Smooth muscle cell (in vitro differentiated cells): ENCODE measurements around the gene PTPRN2. TPM values are rescaled to one million over a fixed set of nuclear protein-coding genes. Genes with fewer than 3 reads are reported as not detected.
"Not testable (repeated sequence)": the region's sequence is repeated elsewhere in the genome, so short reads cannot be mapped to it uniquely, and the experiment has no call there.

Source experiments
- DNase-seq: peaks from one replicate; lab custom pipeline; 2025; ENCODE audit not compliant: unreplicated experiment; lab: John Stamatoyannopoulos, UW
- H2AFZ ChIP-seq: fragments of 200-600 bp; sonication (generic); 2 replicates; pipeline ENCODE4 v1.6.0; 2016; ENCODE audit warnings: antibody characterized with exemption, low read depth, mild to moderate bottlenecking
- H3F3A ChIP-seq: fragments of 200-600 bp; sonication (generic); 2 replicates; pipeline ENCODE4 v1.6.0; 2017; ENCODE audit warnings: antibody characterized with exemption, low read depth
- H3K27ac ChIP-seq: fragments of 200-600 bp; sonication (generic); 2 replicates; pipeline ENCODE4 v1.5.1; 2016; ENCODE audit warnings: low read depth, mild to moderate bottlenecking
- H3K27me3 ChIP-seq: fragments of 200-600 bp; sonication (generic); 2 replicates; pipeline ENCODE4 v1.6.1; 2016; ENCODE audit warnings: low read depth, mild to moderate bottlenecking
- H3K36me3 ChIP-seq: fragments of 200-600 bp; sonication (generic); 2 replicates; pipeline ENCODE4 v1.5.1; 2016; ENCODE audit warnings: low read depth
- H3K4me1 ChIP-seq: fragments of 200-600 bp; sonication (generic); 2 replicates; pipeline ENCODE4 v1.5.1; 2016; ENCODE audit warnings: low read depth
- H3K4me2 ChIP-seq: fragments of 200-600 bp; sonication (generic); 2 replicates; pipeline ENCODE4 v1.6.0; 2016; ENCODE audit warnings: mild to moderate bottlenecking
- H3K4me3 ChIP-seq: fragments of 200-600 bp; sonication (generic); 2 replicates; pipeline ENCODE4 v1.5.1; 2016; ENCODE audit warnings: mild to moderate bottlenecking
- H3K79me2 ChIP-seq: fragments of 200-600 bp; sonication (generic); 2 replicates; pipeline ENCODE4 v1.6.0; 2016; ENCODE audit warnings: low read depth, mild to moderate bottlenecking
- H3K9ac ChIP-seq: fragments of 200-600 bp; sonication (generic); 2 replicates; pipeline ENCODE4 v1.6.0; 2016; ENCODE audit warnings: low read depth
- H3K9me3 ChIP-seq: fragments of 200-600 bp; sonication (generic); replicated peaks from 2 replicates; pipeline ENCODE4 v1.5.1; 2016; ENCODE audit warnings: low read depth
- H4K20me1 ChIP-seq: fragments of 200-600 bp; sonication (generic); 2 replicates; pipeline ENCODE4 v1.6.0; 2016; ENCODE audit warnings: low read depth
- WGBS: methylation state at CpG from one replicate; pipeline ENCODE4 v1.1.7; 2016; ENCODE audit warnings: low lambda C conversion rate; 5-methylcytosine and 5-hydroxymethylcytosine counted together
- polyA plus RNA-seq: library from polyadenylated mRNA; unstranded; fragments of >200 nt; fragmentation: Nextera tagmentation; extraction: Ambion mirVana; gene quantifications from 2 replicates; pipeline ENCODE4 v1.2.1, GENCODE V29; 2016
- total RNA-seq: library from RNA; depleted of rRNA; stranded (reverse); fragments of >200 nt; gene quantifications from 2 replicates; pipeline ENCODE4 v1.2.3, GENCODE V29; 2014
- TF ChIP-seq, protein P1 (sequence below): fragments of 200-600 bp; sonication (generic); IDR thresholded peaks from 2 replicates; pipeline ENCODE4 v1.5.1; 2017; ENCODE audit warnings: borderline replicate concordance, mild to moderate bottlenecking, antibody characterized with exemption; ENCODE audit not compliant: insufficient read depth, poor library complexity, severe bottlenecking

The PTPRN2 gene
- total RNA-seq (0.09 TPM in 2 replicates), polyA plus RNA-seq (0.87 TPM in 1 of 2 replicates, not detected in the other)

DNA sequence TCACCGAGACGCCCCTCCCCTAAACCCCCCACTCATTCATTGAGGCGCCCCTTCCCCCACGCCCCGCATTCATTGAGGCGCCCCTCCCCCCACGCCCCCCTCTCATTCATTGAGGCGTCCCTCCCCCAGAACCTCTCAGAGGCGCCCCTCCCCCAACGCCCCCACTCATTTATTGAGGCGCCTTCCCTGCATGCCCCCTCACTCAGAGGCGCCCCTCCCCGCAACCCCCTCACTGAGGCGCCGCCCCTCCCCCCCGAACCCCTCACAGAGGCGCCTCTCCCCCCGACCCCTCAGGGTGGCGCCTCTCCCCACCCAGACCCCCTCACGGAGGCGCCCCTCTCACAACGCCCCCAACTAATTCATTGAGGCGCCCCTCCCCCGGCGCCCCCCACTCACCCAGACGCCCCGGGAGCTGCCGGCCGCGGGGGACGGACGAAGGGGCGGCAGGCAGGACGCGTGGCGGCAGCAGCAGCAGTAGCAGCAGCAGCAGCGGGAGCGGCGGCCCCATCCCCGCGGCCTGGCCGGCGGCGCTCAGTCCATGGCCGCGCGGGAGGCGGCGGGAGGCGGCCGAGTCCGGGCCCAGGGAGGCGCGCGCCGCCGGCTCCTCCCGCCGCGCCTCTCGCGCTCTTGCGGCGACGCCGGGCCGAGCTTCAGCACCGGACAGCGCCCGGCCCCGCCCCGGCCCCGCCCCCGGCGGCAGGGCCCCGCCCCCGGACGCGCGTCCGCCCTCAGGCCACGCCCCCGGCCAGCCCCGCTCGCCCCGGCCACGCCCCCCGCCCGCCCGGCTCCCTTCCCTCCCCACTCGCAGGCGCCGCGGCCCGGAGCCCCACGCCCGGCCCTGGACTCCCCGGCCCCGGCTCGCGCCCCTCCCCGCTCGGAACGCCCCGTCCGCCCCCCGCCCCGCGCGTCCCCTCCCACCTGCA, at the start of gene PTPRN2:
TSS of gene PTPRN2 (minus strand) at position 662 of the 923 bp plus-strand sequence.
- Histone ChIP-seq H3K36me3 (no peaks in the 10 kb centered on the region), H3K9ac (no peak within 1 kb of the TSS), H3K9me3 (no peaks in the 10 kb centered on the region), H3K79me2 (no peaks in the 10 kb centered on the region), H4K20me1 (no peaks in the 10 kb centered on the region), H3K4me3 (peak within 1 kb of the TSS; percentile 47), H3K27ac (no peak within 1 kb of the TSS), H3F3A (no peaks in the 10 kb centered on the region), H3K4me1 (no peaks in the 10 kb centered on the region), H3K4me2 (peak within 1 kb of the TSS; percentile 84), H2AFZ (no peak within 1 kb of the TSS), H3K27me3 (peaks cover 52% of the 10 kb centered on the region)
- DNase-seq: peak; percentile 7
- 0% methylated on average over 17 of the region's 110 CpGs for WGBS
- TF ChIP-seq, protein P1, sequence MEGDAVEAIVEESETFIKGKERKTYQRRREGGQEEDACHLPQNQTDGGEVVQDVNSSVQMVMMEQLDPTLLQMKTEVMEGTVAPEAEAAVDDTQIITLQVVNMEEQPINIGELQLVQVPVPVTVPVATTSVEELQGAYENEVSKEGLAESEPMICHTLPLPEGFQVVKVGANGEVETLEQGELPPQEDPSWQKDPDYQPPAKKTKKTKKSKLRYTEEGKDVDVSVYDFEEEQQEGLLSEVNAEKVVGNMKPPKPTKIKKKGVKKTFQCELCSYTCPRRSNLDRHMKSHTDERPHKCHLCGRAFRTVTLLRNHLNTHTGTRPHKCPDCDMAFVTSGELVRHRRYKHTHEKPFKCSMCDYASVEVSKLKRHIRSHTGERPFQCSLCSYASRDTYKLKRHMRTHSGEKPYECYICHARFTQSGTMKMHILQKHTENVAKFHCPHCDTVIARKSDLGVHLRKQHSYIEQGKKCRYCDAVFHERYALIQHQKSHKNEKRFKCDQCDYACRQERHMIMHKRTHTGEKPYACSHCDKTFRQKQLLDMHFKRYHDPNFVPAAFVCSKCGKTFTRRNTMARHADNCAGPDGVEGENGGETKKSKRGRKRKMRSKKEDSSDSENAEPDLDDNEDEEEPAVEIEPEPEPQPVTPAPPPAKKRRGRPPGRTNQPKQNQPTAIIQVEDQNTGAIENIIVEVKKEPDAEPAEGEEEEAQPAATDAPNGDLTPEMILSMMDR: no peak

DNA sequence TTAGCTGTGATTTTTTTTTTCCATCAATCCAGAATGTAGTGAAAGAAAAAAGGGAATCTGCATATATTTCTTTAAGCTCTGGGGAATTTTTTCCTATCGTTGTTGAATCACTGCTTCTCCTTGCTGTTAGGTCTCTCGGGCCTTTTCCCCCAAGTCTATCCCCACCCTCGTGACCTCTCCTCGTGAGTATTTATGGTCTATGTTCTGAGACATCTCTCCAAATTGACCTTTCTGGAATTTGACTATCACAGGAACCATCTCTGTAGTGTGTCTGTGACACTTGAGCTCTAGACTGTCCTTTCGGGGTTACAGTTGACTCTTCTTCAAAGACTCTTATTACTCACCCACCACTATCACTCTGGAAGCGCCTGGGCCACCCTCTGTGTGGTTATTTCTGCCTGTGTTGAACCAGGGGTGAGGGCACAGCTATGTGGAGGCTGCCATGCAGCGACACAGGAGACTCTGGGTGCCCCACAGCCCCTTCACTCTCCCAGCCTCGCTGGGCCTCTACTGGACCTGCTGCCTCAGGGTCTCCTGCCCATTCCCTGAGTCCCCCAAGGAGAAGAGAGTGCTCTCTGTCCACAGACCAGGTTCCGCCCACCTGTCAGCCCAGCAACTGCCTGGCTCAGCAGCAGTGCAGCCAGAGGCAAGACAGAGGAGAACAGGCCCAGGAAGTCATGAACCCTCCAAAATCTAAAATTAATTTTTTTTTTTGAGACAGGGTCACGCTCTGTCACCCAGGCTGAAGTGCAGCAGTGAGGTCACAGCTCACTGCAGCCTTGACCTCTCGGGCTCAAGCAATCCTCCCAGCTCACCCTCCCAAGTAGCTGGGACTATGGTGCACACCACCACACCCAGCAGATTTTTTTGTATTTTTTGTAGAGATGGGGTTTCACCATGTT, 45.7 kb upstream of the PTPRN2 start:
- no peaks in the 10 kb centered on the region for H3K79me2 ChIP-seq
- no peaks in the 10 kb centered on the region for H4K20me1 ChIP-seq
- H3K36me3 ChIP-seq: no peaks in the 10 kb centered on the region
- no peak overlapping the region for H3K4me2 ChIP-seq
- H3K9ac ChIP-seq: no peak overlapping the region
- H3K4me3 ChIP-seq: no peak overlapping the region
- 89% methylated on average over 11 of the region's 11 CpGs for WGBS
- H3K4me1 ChIP-seq: no peaks in the 10 kb centered on the region
- no peak overlapping the region for H3K27ac ChIP-seq
- TF ChIP-seq, protein P1: no peak
- DNase-seq: no peak
- no peaks in the 10 kb centered on the region for H3K27me3 ChIP-seq
- no peaks in the 10 kb centered on the region for H3F3A ChIP-seq
- H2AFZ ChIP-seq: no peak overlapping the region
- no peaks in the 10 kb centered on the region for H3K9me3 ChIP-seq

DNA sequence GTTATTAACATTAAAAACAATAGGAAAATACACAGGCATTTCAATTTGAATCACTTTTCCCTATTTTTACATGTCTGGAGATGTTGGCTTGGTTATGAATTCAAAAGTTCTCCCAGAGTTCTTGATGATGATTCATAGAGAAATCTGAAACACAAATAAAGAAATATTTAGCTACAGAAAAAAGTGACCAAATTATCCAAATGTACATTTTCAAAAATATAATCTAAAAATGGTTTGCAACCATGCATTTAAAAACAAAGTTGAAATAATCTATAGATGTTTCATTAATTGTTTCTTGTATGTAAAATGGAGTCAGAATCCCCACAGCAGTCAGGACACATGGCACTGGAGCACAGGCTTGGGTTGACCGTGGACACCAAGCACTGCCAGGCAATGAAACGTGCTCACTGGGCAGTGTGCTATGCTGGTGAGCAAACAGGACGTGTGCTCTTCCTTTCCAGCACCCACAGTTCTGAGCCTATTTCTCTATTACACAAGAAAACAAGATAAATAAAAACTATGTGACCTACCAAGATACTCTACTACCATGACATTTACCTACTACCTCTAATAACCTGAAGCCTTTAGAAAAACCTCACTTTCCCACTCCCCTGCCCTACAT, 44.1 kb upstream of the PTPRN2 start:
- Histone ChIP-seq H3K27ac (no peak overlapping the region), H4K20me1 (no peaks in the 10 kb centered on the region), H3F3A (no peaks in the 10 kb centered on the region), H3K4me1 (no peaks in the 10 kb centered on the region), H3K79me2 (no peaks in the 10 kb centered on the region), H3K4me3 (no peak overlapping the region), H3K36me3 (no peaks in the 10 kb centered on the region), H2AFZ (no peak overlapping the region), H3K9ac (no peak overlapping the region), H3K9me3 (no peaks in the 10 kb centered on the region), H3K27me3 (no peaks in the 10 kb centered on the region), H3K4me2 (no peak overlapping the region)
- WGBS: 94% methylated on average over 3 of the region's 3 CpGs
- TF ChIP-seq, protein P1: no peak
- DNase-seq: no peak

DNA sequence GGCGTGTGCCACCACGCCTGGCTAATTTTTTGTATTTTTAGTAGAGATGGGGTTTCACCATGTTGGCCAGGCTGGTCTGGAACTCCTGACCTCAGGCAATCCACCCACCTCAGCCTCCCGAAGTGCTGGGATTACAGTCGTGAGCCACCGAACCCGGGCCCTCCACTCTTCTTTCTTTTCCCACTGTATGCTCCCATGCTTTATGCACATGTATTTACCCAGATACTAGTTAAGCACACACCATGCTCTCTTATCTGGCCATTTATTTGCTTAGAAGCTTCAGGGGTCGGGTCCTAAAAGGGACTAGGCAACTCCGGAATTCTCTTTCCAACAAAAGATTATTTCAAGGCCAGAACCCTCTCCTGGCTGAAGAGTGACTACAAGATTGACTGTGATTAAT, 38.7 kb upstream of the PTPRN2 start:
- H3K9me3 ChIP-seq, H3K4me3 ChIP-seq, H3K36me3 ChIP-seq, H3F3A ChIP-seq, H3K9ac ChIP-seq, H3K4me1 ChIP-seq, H2AFZ ChIP-seq, H4K20me1 ChIP-seq, H3K4me2 ChIP-seq, DNase-seq, H3K27me3 ChIP-seq, H3K79me2 ChIP-seq, H3K27ac ChIP-seq: not testable (repeated sequence)
- whole genome bisulfite sequencing: 96% methylated on average over 8 of the region's 8 CpGs
